Transverse colon (tissue), 4 donors: ENCODE measurements around the gene SPNS3.

Experiments
- EP300 ChIP-seq: sonication (generic); formaldehyde crosslinking; IDR thresholded peaks from one replicate; pipeline ENCODE4 v1.6.1; 2017; ENCODE audit warnings: antibody characterized with exemption, low read depth
- POLR2AphosphoS5 ChIP-seq, 3 donors: sonication (generic); formaldehyde crosslinking; IDR thresholded peaks; one replicate each; pipeline ENCODE4 v1.6.1; 2016; ENCODE audit warnings: antibody characterized with exemption in 3 of 3
- TF ChIP-seq, protein P1 (sequence below), 5 experiments: fragments of 200-600 bp in 3 of 5; fragments of 450-650 bp in 2 of 5; sonication (generic) in 3 of 5; IDR thresholded peaks; 1 replicate in 2 of 5; 2 replicates in 3 of 5; pipeline ENCODE4 v1.5.1; 2016 to 2017; ENCODE audit warnings: antibody characterized with exemption in 5 of 5, inconsistent platforms in 3 of 5, mild to moderate bottlenecking in 2 of 5, moderate library complexity in 1 of 5

DNA sequence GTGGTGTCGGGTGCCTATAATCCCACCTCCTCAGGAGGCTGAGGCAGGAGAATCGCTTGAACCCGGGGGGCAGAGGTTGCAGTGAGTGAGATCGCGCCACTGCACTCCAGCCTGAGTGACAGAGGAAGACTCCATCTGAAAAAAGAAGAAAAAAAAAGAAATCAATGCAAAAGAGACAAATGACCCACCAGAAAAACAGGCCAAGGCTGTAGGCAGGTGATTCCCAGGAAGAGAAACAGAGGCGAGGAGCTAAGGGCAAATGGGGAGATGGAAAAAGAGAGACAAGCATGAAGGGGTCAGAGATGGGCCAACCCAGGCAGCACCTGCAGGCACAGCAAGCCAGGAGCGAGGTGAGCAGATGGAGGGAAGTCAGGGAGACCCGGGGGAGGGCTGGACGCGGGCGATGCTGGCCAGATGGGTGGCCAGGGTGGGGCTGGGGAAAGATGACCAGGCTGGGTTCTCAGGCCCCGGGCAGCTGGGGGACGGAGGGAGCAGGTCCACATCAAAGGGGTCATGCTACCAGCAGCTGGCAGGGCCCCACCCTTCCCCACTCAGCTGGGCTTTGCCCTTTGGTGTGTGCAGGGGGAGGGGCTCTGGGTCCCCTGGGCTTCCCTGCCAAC is 95.9 kb downstream of the SPNS3 start:
- TF ChIP-seq POLR2AphosphoS5 (IDR thresholded peaks at IDR 0.05) (no peak), EP300 (no peak)
- TF ChIP-seq, protein P1, sequence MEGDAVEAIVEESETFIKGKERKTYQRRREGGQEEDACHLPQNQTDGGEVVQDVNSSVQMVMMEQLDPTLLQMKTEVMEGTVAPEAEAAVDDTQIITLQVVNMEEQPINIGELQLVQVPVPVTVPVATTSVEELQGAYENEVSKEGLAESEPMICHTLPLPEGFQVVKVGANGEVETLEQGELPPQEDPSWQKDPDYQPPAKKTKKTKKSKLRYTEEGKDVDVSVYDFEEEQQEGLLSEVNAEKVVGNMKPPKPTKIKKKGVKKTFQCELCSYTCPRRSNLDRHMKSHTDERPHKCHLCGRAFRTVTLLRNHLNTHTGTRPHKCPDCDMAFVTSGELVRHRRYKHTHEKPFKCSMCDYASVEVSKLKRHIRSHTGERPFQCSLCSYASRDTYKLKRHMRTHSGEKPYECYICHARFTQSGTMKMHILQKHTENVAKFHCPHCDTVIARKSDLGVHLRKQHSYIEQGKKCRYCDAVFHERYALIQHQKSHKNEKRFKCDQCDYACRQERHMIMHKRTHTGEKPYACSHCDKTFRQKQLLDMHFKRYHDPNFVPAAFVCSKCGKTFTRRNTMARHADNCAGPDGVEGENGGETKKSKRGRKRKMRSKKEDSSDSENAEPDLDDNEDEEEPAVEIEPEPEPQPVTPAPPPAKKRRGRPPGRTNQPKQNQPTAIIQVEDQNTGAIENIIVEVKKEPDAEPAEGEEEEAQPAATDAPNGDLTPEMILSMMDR (IDR thresholded peaks at IDR 0.05), result no peak
